Measurements from ENCODE around the gene CAVIN1.

GRCh38 chr17:42402117-42402516 lies 20.9 kb downstream of the CAVIN1 start:
- TF ChIP-seq CTCF (IDR thresholded peaks at IDR 0.05) (no peak), POLR2A (IDR thresholded peaks at IDR 0.05) (no peak)

All from heart left ventricle (tissue), 13 donors.